HepG2 (cell line): ENCODE measurements around the gene SMAD7. TPM values are rescaled to one million over a fixed set of nuclear protein-coding genes. Genes with fewer than 3 reads are reported as not detected.

ENCODE experiments used
- ATAC-seq: fragments of 200-7000 bp; cut with Tn5 transposase; 3 replicates; pipeline ENCODE4 v1.9.1; 2020; ENCODE audit warnings: mild to moderate bottlenecking, moderate library complexity
- BruUV-seq: library from RNA; stranded (reverse); fragments of 400-500 nt; replicated peaks from 2 replicates; lab custom pipeline; 2021; lab: Mats Ljungman, UMichigan
- CTCF ChIA-PET: fragments of 300-600 bp; formaldehyde crosslinking; extraction: SDS; loops from one replicate; lab custom pipeline; 2021; ENCODE audit warnings: low total read pairs, inconsistent platforms, low intra/inter-chr PET ratio; lab: Yijun Ruan, JAX
- POLR2A ChIA-PET: fragments of 350-600 bp; sonication (Branson Sonifier 250); formaldehyde crosslinking; loops from one replicate; lab custom pipeline; 2020; ENCODE audit warnings: antibody characterized with exemption, inconsistent platforms; lab: Yijun Ruan, JAX
- DNase-seq: peaks from one replicate; pipeline ENCODE4 v3.0.0-alpha.2; 2015; ENCODE audit warnings: low spot score
- FAIRE-seq: peaks from 3 replicates; lab custom pipeline; 2011; peaks lifted over from hg19 to GRCh38; lab: Jason Lieb, UNC
- H2AFZ ChIP-seq: one replicate; pipeline ENCODE4 v1.6.1; 2011; ENCODE audit warnings: low read length, inconsistent platforms
- H3K27ac ChIP-seq: fragments of 300-600 bp; 3 replicates; pipeline ENCODE4 v1.8.0; 2011; ENCODE audit warnings: mixed run types, mild to moderate bottlenecking, mixed read lengths, low read length, inconsistent platforms; ENCODE audit not compliant: insufficient read depth; ENCODE audit errors: extremely low read length
- H3K27me3 ChIP-seq, 2 experiments: fragments of 200-600 bp in 1 of 2; 2 replicates in 1 of 2; 3 replicates in 1 of 2; pipeline versions ENCODE4 v1.6.0 to v1.8.0; 2011; ENCODE audit warnings: low read length in 2 of 2, mild to moderate bottlenecking in 2 of 2, moderate library complexity in 2 of 2, inconsistent platforms in 1 of 2; ENCODE audit not compliant: insufficient read depth in 2 of 2, control insufficient read depth in 1 of 2
- H3K36me3 ChIP-seq, 2 experiments: fragments of 200-600 bp in 1 of 2; replicated peaks in 1 of 2; 2 replicates in 1 of 2; 3 replicates in 1 of 2; pipeline versions ENCODE4 v1.5.1 to v1.8.0; 2011; ENCODE audit warnings: low read length in 2 of 2, inconsistent platforms in 1 of 2; ENCODE audit not compliant: insufficient read depth in 2 of 2, control insufficient read depth in 1 of 2
- H3K4me1 ChIP-seq: 2 replicates; pipeline ENCODE4 v1.5.1; 2012; ENCODE audit warnings: low read length, inconsistent platforms; ENCODE audit not compliant: insufficient read depth
- H3K4me2 ChIP-seq: 2 replicates; pipeline ENCODE4 v1.6.0; 2011; ENCODE audit warnings: low read depth, low read length, inconsistent platforms
- H3K4me3 ChIP-seq, 3 experiments: fragments of 200-600 bp in 1 of 3; sonication (generic), shearing (Covaris generic) in 1 of 3; replicated peaks in 1 of 3; 2 replicates each; pipeline ENCODE4 v1.5.1; 2011 to 2016; ENCODE audit warnings: low read length in 3 of 3, inconsistent platforms in 2 of 3, low read depth in 2 of 3, mild to moderate bottlenecking in 2 of 3, control low read depth in 1 of 3, mixed read lengths in 1 of 3; ENCODE audit not compliant: insufficient read depth in 1 of 3
- H3K79me2 ChIP-seq: one replicate; pipeline ENCODE4 v1.6.1; 2011; ENCODE audit warnings: low read length, inconsistent platforms; ENCODE audit not compliant: insufficient read depth
- H3K9ac ChIP-seq: 2 replicates; pipeline ENCODE4 v1.6.0; 2011; ENCODE audit warnings: mild to moderate bottlenecking, low read depth, low read length, inconsistent platforms; ENCODE audit not compliant: insufficient read depth
- H3K9me3 ChIP-seq: 2 replicates; pipeline ENCODE4 v1.5.1; 2012; ENCODE audit warnings: mild to moderate bottlenecking, low read length
- H4K20me1 ChIP-seq: 2 replicates; pipeline ENCODE4 v1.6.0; 2011; ENCODE audit warnings: inconsistent platforms, mild to moderate bottlenecking, low read length, moderate library complexity; ENCODE audit not compliant: insufficient read depth
- FOXA3 ChIP-seq: IDR thresholded peaks from 2 replicates; pipeline ENCODE4 v1.6.1; 2016; ENCODE audit warnings: missing genetic modification reagents, missing compliant biosample characterization
- HNRNPLL ChIP-seq: fragments of 200-400 bp; formaldehyde crosslinking; IDR thresholded peaks from 2 replicates; pipeline ENCODE4 v1.6.1; 2017; ENCODE audit warnings: mild to moderate bottlenecking, low read depth, low read length; ENCODE audit not compliant: poor library complexity, severe bottlenecking
- HOXA3 ChIP-seq: sonication (generic); formaldehyde crosslinking; IDR thresholded peaks from 2 replicates; pipeline ENCODE4 v1.5.0; 2020; ENCODE audit warnings: missing genetic modification reagents
- IKZF4 ChIP-seq: sonication (generic); formaldehyde crosslinking; IDR thresholded peaks from 2 replicates; pipeline ENCODE4 v1.5.1; 2020; ENCODE audit warnings: borderline replicate concordance, mild to moderate bottlenecking, low read depth, missing genetic modification reagents; ENCODE audit errors: not compliant biosample characterization
- KLF16 ChIP-seq, 2 experiments: sonication (generic) in 1 of 2; formaldehyde crosslinking in 1 of 2; IDR thresholded peaks; 2 replicates each; pipeline versions ENCODE4 v1.6.1 to v1.8.0; 2016 to 2023; ENCODE audit warnings: missing genetic modification reagents in 2 of 2, missing compliant biosample characterization in 1 of 2
- MYC ChIP-seq: sonication (generic); formaldehyde crosslinking; IDR thresholded peaks from 2 replicates; pipeline ENCODE4 v1.9.0; 2021; ENCODE audit warnings: missing genetic modification reagents, borderline replicate concordance
- PAWR ChIP-seq: sonication (generic); formaldehyde crosslinking; IDR thresholded peaks from 2 replicates; pipeline ENCODE4 v1.4.0; 2020; ENCODE audit warnings: missing genetic modification reagents, mild to moderate bottlenecking, borderline replicate concordance
- PHF5A ChIP-seq: IDR thresholded peaks from one replicate; pipeline ENCODE4 v1.6.1; 2018; ENCODE audit warnings: low read depth, missing genetic modification reagents; ENCODE audit not compliant: unreplicated experiment
- YY1 ChIP-seq: IDR thresholded peaks from 2 replicates; pipeline ENCODE4 v1.6.1; 2011; ENCODE audit warnings: low read length, low read depth, moderate library complexity, mild to moderate bottlenecking; ENCODE audit not compliant: insufficient read depth, insufficient replicate concordance
- WGBS: methylation state at CpG from one replicate; pipeline ENCODE4 v1.1.6; 2017; ENCODE audit warnings: low lambda C conversion rate; 5-methylcytosine and 5-hydroxymethylcytosine counted together
- in situ Hi-C: cut with HindIII; loops from 2 replicates; pipeline ENCODE4 v1.10.0; 2017; ENCODE audit warnings: low pct_unique_long_range_greater_than_20kb; ENCODE audit not compliant: extremely low pct_ligation_motif_present
- intact Hi-C: fragments of 100-400 bp; cut with micrococcal nuclease; formaldehyde crosslinking; loops from one replicate; pipeline ENCODE4 v1.10.0; 2022; ENCODE audit not compliant: unreplicated experiment
- polyA plus RNA-seq, 8 experiments: library from polyadenylated mRNA; depleted of rRNA in 3 of 8; stranded (reverse) in 7 of 8; unstranded in 1 of 8; fragments of >200 nt; fragmentation: Illumina TruSeq in 4 of 8; extraction: Trizol in 4 of 8; gene quantifications; 2 replicates each; pipeline versions ENCODE4 v1.2.1 to v1.2.3, GENCODE V29; 2011 to 2016; ENCODE audit warnings: low read depth in 4 of 8, missing spikeins in 1 of 8, mixed read lengths in 1 of 8; ENCODE audit not compliant: insufficient read depth in 1 of 8
- total RNA-seq, 5 experiments: library from RNA; depleted of rRNA; stranded (reverse); fragments of >200 nt; fragmentation: Illumina TruSeq; extraction: Trizol; gene quantifications; 2 replicates each; pipeline ENCODE4 v1.2.3, GENCODE V29; 2016; ENCODE audit warnings: low read depth in 1 of 5
- TF ChIP-seq, protein P1 (sequence below): IDR thresholded peaks from 2 replicates; pipeline ENCODE4 v1.6.1; 2016
- TF ChIP-seq, protein P2 (sequence below): sonication (generic); formaldehyde crosslinking; conservative IDR thresholded peaks from 2 replicates; pipeline ENCODE4 v1.8.0; 2022; ENCODE audit warnings: mild to moderate bottlenecking, moderate library complexity, missing genetic modification reagents

SMAD7 gene
- total and polyA plus RNA-seq, 2 of the 13 experiments (the other 11 are each of a cell fraction or from before 2014, with no cell fraction given): 17.4 to 24.7 TPM

DNA sequence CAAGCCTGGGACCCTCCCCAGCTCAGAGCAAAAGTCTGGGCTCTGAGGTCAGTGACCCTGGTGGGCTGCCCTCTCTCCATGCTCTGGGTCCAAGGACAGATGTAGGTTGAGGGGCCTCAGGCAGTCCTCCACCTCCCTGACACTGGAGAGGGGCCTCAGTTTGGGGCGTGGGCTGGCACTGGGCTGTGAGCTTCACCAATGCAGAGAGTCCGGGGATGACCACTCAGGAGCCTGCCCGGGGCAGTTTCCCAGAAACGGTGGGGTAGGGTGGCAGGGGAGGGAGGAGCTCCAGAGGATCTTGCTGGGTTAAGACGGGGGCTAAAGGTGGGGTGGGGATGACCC lies 40.5 kb upstream of the SMAD7 start:
- TF ChIP-seq IKZF4 (CRISPR knock-in tag): peak; percentile 11
- TF ChIP-seq PAWR (CRISPR knock-in tag): no peak
- 0 out of 2 replicates have a peak, but pooled peaks have one; percentile 5 for TF ChIP-seq HOXA3 (CRISPR knock-in tag)
- ATAC-seq (peak; percentile 8), DNase-seq (no peak), FAIRE-seq (no peak)
- Histone ChIP-seq H2AFZ (no peak overlapping the region), H3K27me3 (peaks cover 1 to 33% of the 10 kb centered on the region in 2 experiments; a peak in 3 of 5 replicates), H3K9ac (peak overlapping the region; percentile 21; the same call in 1 of the 2 replicates), H3K36me3 (no peaks in the 10 kb centered on the region), H3K4me3 (peak overlapping the region in 2 of 3 experiments; percentile 21 to 58; a peak in 2 of 6 replicates), H3K79me2 (no peaks in the 10 kb centered on the region), H4K20me1 (no peaks in the 10 kb centered on the region), H3K4me1 (peaks cover 79% of the 10 kb centered on the region), H3K27ac (no peak overlapping the region), H3K9me3 (no peaks in the 10 kb centered on the region), H3K4me2 (peak overlapping the region; percentile 78)
- in situ Hi-C loops (no loop called here), intact Hi-C loops (no loop called here)
- WGBS: 19% methylated on average over 5 of the region's 5 CpGs
- no TSS peak for BruUV-seq
- ChIA-PET POLR2A (interaction anchor here (1.2 to 2.1 kb wide), 3 partner anchors 36 to 61 kb away, joined by 3 to 11 read pairs (median 4); no protein-coding TSS in a partner anchor), CTCF (no interaction called here)

DNA sequence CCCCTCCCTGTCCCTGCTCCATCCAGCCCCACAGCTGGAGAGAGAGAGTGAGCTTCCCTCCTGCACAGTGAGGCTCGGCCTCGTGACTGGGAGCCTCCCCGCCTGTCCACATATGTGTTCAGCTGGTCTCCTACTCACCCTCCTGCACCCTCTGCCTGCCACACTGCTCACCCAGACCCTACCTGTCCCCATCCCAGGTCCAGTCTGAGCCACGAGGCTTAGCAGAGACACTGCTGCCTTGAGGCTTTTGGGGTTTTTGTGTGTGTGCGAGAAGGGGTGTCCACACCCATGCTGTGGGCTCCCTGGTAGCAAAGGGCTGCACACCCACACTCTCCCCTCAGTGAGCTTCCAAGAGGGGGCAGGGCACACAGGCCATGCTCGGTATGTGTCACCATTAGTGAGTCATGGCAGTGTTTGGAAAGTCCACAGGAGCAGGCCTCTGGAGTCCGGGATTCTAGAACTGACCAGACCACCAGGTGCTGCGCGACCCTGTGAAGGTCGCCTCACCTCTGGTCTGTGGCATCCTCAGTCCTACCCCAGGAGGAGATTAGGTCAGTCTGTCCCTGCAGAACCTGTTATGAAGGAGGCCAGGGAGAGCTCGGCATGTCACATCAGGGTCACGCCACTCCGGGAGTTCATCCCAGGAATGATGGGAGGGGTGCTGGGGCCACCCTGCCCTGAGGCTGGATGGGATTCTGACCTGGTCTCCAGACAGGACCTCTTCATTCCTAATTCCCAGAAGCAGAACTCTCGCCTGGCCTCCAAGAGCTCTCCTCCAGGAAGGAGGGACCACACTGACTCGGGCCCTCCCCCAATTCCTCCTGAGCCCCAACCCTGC lies 39.9 kb upstream of the SMAD7 start:
- FAIRE-seq (peak; percentile 60), ATAC-seq (peak; percentile 75), DNase-seq (peak; percentile 76)
- 11% methylated on average over 5 of the region's 15 CpGs for WGBS
- ChIA-PET POLR2A (interaction anchor here (1.1 to 2.1 kb wide), 5 partner anchors 11 to 61 kb away, joined by 3 to 11 read pairs (median 4); no protein-coding TSS in a partner anchor), CTCF (no interaction called here)
- H3K4me2 ChIP-seq: peak overlapping the region; percentile 78
- H3K4me3 ChIP-seq: peak overlapping the region in 2 of 3 experiments; percentile 21 to 58; a peak in 2 of 6 replicates
- peaks cover 1 to 28% of the 10 kb centered on the region in 2 experiments; a peak in 3 of 5 replicates for H3K27me3 ChIP-seq
- in situ Hi-C loops: no loop called here
- H3K4me1 ChIP-seq: peaks cover 79% of the 10 kb centered on the region
- no peak overlapping the region for H3K27ac ChIP-seq
- BruUV-seq: no TSS peak
- H2AFZ ChIP-seq: no peak overlapping the region
- peak overlapping the region; percentile 11; the same call in 1 of the 2 replicates for H3K9ac ChIP-seq
- H3K79me2 ChIP-seq: no peaks in the 10 kb centered on the region
- intact Hi-C loops: no loop called here
- H4K20me1 ChIP-seq: no peaks in the 10 kb centered on the region
- H3K36me3 ChIP-seq: no peaks in the 10 kb centered on the region
- no peaks in the 10 kb centered on the region for H3K9me3 ChIP-seq
- TF ChIP-seq KLF16 (CRISPR knock-in tag; IDR thresholded peaks at IDR 0.05) (0 out of 4 replicates have a peak, but pooled peaks of 1 of the 2 experiments have one; percentile 21), YY1 (peak; percentile 25), FOXA3 (peak; percentile 43; the same call in 1 of the 2 replicates), MYC (peak; percentile 28; the same call in 1 of the 2 replicates), HNRNPLL (no peak), PHF5A (CRISPR knock-in tag) (no peak)
- TF ChIP-seq, protein P1, sequence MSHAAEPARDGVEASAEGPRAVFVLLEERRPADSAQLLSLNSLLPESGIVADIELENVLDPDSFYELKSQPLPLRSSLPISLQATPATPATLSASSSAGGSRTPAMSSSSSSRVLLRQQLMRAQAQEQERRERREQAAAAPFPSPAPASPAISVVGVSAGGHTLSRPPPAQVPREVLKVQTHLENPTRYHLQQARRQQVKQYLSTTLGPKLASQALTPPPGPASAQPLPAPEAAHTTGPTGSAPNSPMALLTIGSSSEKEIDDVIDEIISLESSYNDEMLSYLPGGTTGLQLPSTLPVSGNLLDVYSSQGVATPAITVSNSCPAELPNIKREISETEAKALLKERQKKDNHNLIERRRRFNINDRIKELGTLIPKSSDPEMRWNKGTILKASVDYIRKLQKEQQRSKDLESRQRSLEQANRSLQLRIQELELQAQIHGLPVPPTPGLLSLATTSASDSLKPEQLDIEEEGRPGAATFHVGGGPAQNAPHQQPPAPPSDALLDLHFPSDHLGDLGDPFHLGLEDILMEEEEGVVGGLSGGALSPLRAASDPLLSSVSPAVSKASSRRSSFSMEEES: peak; percentile 67; the same call in 1 of the 2 replicates
- TF ChIP-seq, protein P2, sequence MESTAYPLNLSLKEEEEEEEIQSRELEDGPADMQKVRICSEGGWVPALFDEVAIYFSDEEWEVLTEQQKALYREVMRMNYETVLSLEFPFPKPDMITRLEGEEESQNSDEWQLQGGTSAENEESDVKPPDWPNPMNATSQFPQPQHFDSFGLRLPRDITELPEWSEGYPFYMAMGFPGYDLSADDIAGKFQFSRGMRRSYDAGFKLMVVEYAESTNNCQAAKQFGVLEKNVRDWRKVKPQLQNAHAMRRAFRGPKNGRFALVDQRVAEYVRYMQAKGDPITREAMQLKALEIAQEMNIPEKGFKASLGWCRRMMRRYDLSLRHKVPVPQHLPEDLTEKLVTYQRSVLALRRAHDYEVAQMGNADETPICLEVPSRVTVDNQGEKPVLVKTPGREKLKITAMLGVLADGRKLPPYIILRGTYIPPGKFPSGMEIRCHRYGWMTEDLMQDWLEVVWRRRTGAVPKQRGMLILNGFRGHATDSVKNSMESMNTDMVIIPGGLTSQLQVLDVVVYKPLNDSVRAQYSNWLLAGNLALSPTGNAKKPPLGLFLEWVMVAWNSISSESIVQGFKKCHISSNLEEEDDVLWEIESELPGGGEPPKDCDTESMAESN: peak; percentile 95
